ENCODE data around the gene KRTAP1-4.

Gene KRTAP1-4

GRCh38 chr17:41029633-41030245 lies at the start of gene KRTAP1-4:
TSS of gene KRTAP1-4 (minus strand) at chr17:41030195. CDS start at chr17:41030078, 117 bp downstream.
- DNase-seq (ENCODE audit: low read depth, low spot score) = no peak
- no peak for TF ChIP-seq CTCF (IDR thresholded peaks at IDR 0.05; ENCODE audit: low read depth, low read length)
- H3K4me3 ChIP-seq (ENCODE audit: low read depth, low read length) = no peak within 1 kb of the TSS

GRCh38 chr17:41076788-41077187 lies 46.8 kb upstream of the KRTAP1-4 start:
- in situ Hi-C loops (cut with HindIII; ENCODE audit: low sequenced_read_pairs) = no loop called here
- H3K4me3 ChIP-seq (ENCODE audit: low read depth, low read length) = no peak overlapping the region
- no peak for TF ChIP-seq CTCF (IDR thresholded peaks at IDR 0.05; ENCODE audit: low read depth, low read length)

More at GRCh38 chr17:41029633-41030245, at the start of gene KRTAP1-4:
- in situ Hi-C loops (cut with HindIII; ENCODE audit: low sequenced_read_pairs) = no loop called here

GRCh38 chr17:41073676-41074075 lies 43.7 kb upstream of the KRTAP1-4 start:
- H3K4me3 ChIP-seq (ENCODE audit: low read depth, low read length) = no peak overlapping the region
- TF ChIP-seq CTCF (IDR thresholded peaks at IDR 0.05; ENCODE audit: low read depth, low read length) = no peak
- in situ Hi-C loops (cut with HindIII; ENCODE audit: low sequenced_read_pairs) = no loop called here
- no peak for DNase-seq (ENCODE audit: low read depth, low spot score)

More at GRCh38 chr17:41076788-41077187, 46.8 kb upstream of the KRTAP1-4 start:
- DNase-seq (ENCODE audit: low read depth, low spot score) = no peak

- no peak for TF ChIP-seq CTCF (IDR thresholded peaks at IDR 0.05; ENCODE audit: low read depth, low read length)
- in situ Hi-C loops (cut with HindIII; ENCODE audit: low sequenced_read_pairs) = no loop called here
- H3K4me3 ChIP-seq (ENCODE audit: low read depth, low read length) = no peak overlapping the region
- DNase-seq (ENCODE audit: low read depth, low spot score) = no peak
Measured at GRCh38 chr17:41071606-41072360, 41.8 kb upstream of the KRTAP1-4 start.

- TF ChIP-seq CTCF (IDR thresholded peaks at IDR 0.05; ENCODE audit: low read depth, low read length) = no peak
Measured at GRCh38 chr17:41069031-41069430, 39.0 kb upstream of the KRTAP1-4 start.

GRCh38 chr17:41067281-41067680 lies 37.3 kb upstream of the KRTAP1-4 start:
- no peak for DNase-seq (ENCODE audit: low read depth, low spot score)
- in situ Hi-C loops (cut with HindIII; ENCODE audit: low sequenced_read_pairs) = no loop called here
- H3K4me3 ChIP-seq (ENCODE audit: low read depth, low read length) = no peak overlapping the region
- no peak for TF ChIP-seq CTCF (IDR thresholded peaks at IDR 0.05; ENCODE audit: low read depth, low read length)

More at GRCh38 chr17:41069031-41069430, 39.0 kb upstream of the KRTAP1-4 start:
- in situ Hi-C loops (cut with HindIII; ENCODE audit: low sequenced_read_pairs) = no loop called here
- DNase-seq (ENCODE audit: low read depth, low spot score) = no peak
- no peak overlapping the region for H3K4me3 ChIP-seq (ENCODE audit: low read depth, low read length)
